ENCODE data around the gene NOTCH4.

Gene NOTCH4

DNA sequence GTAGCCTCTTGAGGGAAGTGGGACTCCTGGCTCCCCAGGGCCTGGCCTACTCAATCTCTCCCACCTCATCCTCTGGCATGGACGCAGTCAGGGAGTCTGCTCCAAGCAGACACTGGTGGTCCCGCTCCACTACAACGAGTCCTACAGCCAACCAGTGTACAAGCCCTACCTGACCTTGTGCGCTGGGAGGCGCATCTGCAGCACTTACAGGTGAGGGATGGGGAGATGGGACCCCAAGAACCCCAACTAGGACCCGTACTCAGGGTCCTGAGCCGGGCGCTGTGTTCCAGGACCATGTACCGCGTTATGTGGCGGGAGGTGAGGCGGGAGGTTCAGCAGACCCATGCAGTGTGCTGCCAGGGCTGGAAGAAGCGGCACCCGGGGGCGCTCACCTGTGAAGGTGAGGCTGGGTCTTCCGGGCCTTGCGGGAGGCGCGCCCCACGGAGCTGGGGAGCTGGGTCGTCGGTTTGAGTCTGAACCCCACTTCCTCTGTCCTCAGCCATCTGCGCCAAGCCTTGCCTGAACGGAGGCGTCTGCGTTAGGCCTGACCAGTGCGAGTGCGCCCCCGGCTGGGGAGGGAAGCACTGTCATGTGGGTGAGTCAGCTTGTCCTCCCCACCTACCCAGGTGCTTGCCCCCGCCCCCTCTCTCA, 57.3 kb downstream of the NOTCH4 start:
- TF ChIP-seq CREB5 (CRISPR knock-in tag; IDR thresholded peaks at IDR 0.05; ENCODE audit: low read depth) (no peak), TOX (CRISPR knock-in tag; IDR thresholded peaks at IDR 0.05; ENCODE audit: borderline replicate concordance) (no peak), CSRNP3 (CRISPR knock-in tag; IDR thresholded peaks at IDR 0.05) (no peak), ZNF565 (CRISPR knock-in tag; conservative IDR thresholded peaks at IDR 0.05; ENCODE audit: low read depth) (no peak), PPARA (CRISPR knock-in tag; IDR thresholded peaks at IDR 0.05; ENCODE audit: borderline replicate concordance) (no peak), SNAI2 (CRISPR knock-in tag; IDR thresholded peaks at IDR 0.05) (no peak), ZNF8 (CRISPR knock-in tag; IDR thresholded peaks at IDR 0.05) (no peak)
- ATAC-seq, result no peak; the same call in 1 of the 3 replicates

GRCh38 chr6:32164295-32164694, 59.6 kb downstream of the NOTCH4 start, which contains the start of gene EGFL8:
Gene EGFL8 (plus strand): TSS chr6:32164595. CDS start chr6:32166166, 1,571 bp downstream.
- no peak for ATAC-seq
- no peak for TF ChIP-seq ARNTL (CRISPR knock-in tag; IDR thresholded peaks at IDR 0.05; ENCODE audit: borderline replicate concordance, low read depth)
- no peak for TF ChIP-seq ZFP3 (CRISPR knock-in tag; IDR thresholded peaks at IDR 0.05)
- TF ChIP-seq ISL1 (CRISPR knock-in tag; IDR thresholded peaks at IDR 0.05), result no peak
- TF ChIP-seq ESRRG (CRISPR knock-in tag; IDR thresholded peaks at IDR 0.05), result no peak
- no peak for TF ChIP-seq TSHZ2 (CRISPR knock-in tag; IDR thresholded peaks at IDR 0.05)
- no peak for TF ChIP-seq GLIS3 (CRISPR knock-in tag; IDR thresholded peaks at IDR 0.05)
- no peak for TF ChIP-seq TCF4 (CRISPR knock-in tag; IDR thresholded peaks at IDR 0.05; ENCODE audit: borderline replicate concordance)
- TF ChIP-seq RARB (CRISPR knock-in tag; IDR thresholded peaks at IDR 0.05), result no peak
- TF ChIP-seq CSDC2 (CRISPR knock-in tag; IDR thresholded peaks at IDR 0.05), result no peak
- TF ChIP-seq CREB5 (CRISPR knock-in tag; IDR thresholded peaks at IDR 0.05; ENCODE audit: low read depth), result no peak
- TF ChIP-seq OSR1 (CRISPR knock-in tag; IDR thresholded peaks at IDR 0.05), result no peak
- TF ChIP-seq ZNF70 (CRISPR knock-in tag; IDR thresholded peaks at IDR 0.05), result no peak
- TF ChIP-seq PATZ1 (CRISPR knock-in tag; IDR thresholded peaks at IDR 0.05; ENCODE audit: borderline replicate concordance), result no peak
- no peak for TF ChIP-seq ZNF565 (CRISPR knock-in tag; conservative IDR thresholded peaks at IDR 0.05; ENCODE audit: low read depth)
- TF ChIP-seq BACH2 (CRISPR knock-in tag; IDR thresholded peaks at IDR 0.05; ENCODE audit: borderline replicate concordance), result no peak

DNA sequence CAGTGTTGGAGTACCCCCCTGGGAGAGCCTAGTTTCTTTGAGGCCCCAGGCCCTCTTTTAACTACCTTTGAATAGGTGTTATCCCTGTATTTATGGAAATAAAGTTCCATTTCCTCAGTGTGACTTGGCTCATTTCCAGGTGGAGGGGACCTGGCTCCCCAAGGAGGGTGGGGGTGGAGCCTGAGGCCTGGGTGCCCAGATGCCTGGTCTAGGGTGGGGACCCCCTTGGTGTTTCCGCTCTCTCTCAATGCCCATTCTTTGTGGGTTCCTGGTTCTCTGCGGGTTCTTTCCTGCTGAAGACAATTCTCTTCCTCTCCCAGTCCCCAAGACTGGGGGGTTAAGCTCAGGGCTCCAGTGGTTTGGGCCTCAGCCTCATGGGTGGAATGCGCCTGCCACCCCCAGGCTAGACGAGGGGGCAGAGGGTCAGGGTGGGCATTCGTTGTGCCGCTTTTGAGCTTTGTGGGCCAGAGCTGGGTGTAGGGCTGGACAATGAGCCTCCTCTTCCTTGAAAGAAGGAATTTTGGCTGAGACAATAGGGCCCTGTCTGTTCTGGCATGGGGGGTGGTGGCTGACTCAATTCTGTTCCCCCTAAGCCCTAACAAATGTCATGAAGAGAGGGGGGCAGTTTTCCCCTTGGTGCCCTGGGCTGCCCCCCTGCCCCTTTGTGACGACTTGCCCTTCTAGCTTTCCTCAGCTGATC, 60.2 kb downstream of the NOTCH4 start:
- ATAC-seq, result no peak
- TF ChIP-seq PATZ1 (CRISPR knock-in tag; IDR thresholded peaks at IDR 0.05; ENCODE audit: borderline replicate concordance) (no peak), RARB (CRISPR knock-in tag; IDR thresholded peaks at IDR 0.05) (no peak), CSDC2 (CRISPR knock-in tag; IDR thresholded peaks at IDR 0.05) (no peak), TOX (CRISPR knock-in tag; IDR thresholded peaks at IDR 0.05; ENCODE audit: borderline replicate concordance) (no peak), OSR1 (CRISPR knock-in tag; IDR thresholded peaks at IDR 0.05) (no peak), BACH2 (CRISPR knock-in tag; IDR thresholded peaks at IDR 0.05; ENCODE audit: borderline replicate concordance) (no peak), POU6F1 (CRISPR knock-in tag; IDR thresholded peaks at IDR 0.05; ENCODE audit: borderline replicate concordance, low read depth) (no peak), ZNF8 (CRISPR knock-in tag; IDR thresholded peaks at IDR 0.05) (no peak), ZNF565 (CRISPR knock-in tag; conservative IDR thresholded peaks at IDR 0.05; ENCODE audit: low read depth) (no peak), ZC3H10 (CRISPR knock-in tag; IDR thresholded peaks at IDR 0.05) (no peak), ZNF70 (CRISPR knock-in tag; IDR thresholded peaks at IDR 0.05) (no peak), GLIS3 (CRISPR knock-in tag; IDR thresholded peaks at IDR 0.05) (no peak), TCF4 (CRISPR knock-in tag; IDR thresholded peaks at IDR 0.05; ENCODE audit: borderline replicate concordance) (no peak), ZFP30 (CRISPR knock-in tag; IDR thresholded peaks at IDR 0.05) (no peak), SNAI2 (CRISPR knock-in tag; IDR thresholded peaks at IDR 0.05) (no peak), PPARA (CRISPR knock-in tag; IDR thresholded peaks at IDR 0.05; ENCODE audit: borderline replicate concordance) (no peak)

Data from SK-N-SH treated with all-trans-retinoic acid at 6 μM for 48 hours (cell line).